ENCODE measurements around the gene DIRAS1.
"Not testable (repeated sequence)": the region's sequence is repeated elsewhere in the genome, so short reads cannot be mapped to it uniquely, and the experiment has no call there.

The DIRAS1 gene

GRCh38 chr19:2703691-2704216, 17.4 kb downstream of the DIRAS1 start:
- DNase-seq: no peak

- DNase-seq: no peak
These were observed 18.1 kb downstream of the DIRAS1 start for GRCh38 chr19:2703077-2703437.

- DNase-seq: no peak
These were observed 18.7 kb downstream of the DIRAS1 start, which contains the start of gene GNG7 for GRCh38 chr19:2702170-2703076. Gene GNG7, minus strand, starts transcription at chr19:2702694. Its CDS starts 182,006 bp downstream, at chr19:2520688.

GRCh38 chr19:2701361-2702169, 19.6 kb downstream of the DIRAS1 start:
- no peak for DNase-seq

- DNase-seq: no peak
These were observed 20.4 kb downstream of the DIRAS1 start for GRCh38 chr19:2700660-2701360.

GRCh38 chr19:2699413-2700140, 21.6 kb downstream of the DIRAS1 start:
- DNase-seq: no peak

- DNase-seq: no peak
These were observed 27.0 kb downstream of the DIRAS1 start for GRCh38 chr19:2694196-2694595.

GRCh38 chr19:2693492-2694160, 27.5 kb downstream of the DIRAS1 start:
- no peak for DNase-seq

GRCh38 chr19:2691951-2692350, 29.2 kb downstream of the DIRAS1 start:
- no peak for DNase-seq

- no peak for DNase-seq
These were observed 30.3 kb downstream of the DIRAS1 start for GRCh38 chr19:2690856-2691255.

- no peak for DNase-seq
These were observed 34.8 kb downstream of the DIRAS1 start for GRCh38 chr19:2686360-2686759.

- no peak for DNase-seq
These were observed 35.9 kb downstream of the DIRAS1 start for GRCh38 chr19:2685204-2685704.

GRCh38 chr19:2683430-2684003, 37.7 kb downstream of the DIRAS1 start:
- no peak for DNase-seq

- no peak for DNase-seq
These were observed 40.4 kb downstream of the DIRAS1 start for GRCh38 chr19:2680808-2681207.

GRCh38 chr19:2679439-2679838, 41.7 kb downstream of the DIRAS1 start:
- no peak for DNase-seq

GRCh38 chr19:2678948-2679347, 42.2 kb downstream of the DIRAS1 start:
- not testable (repeated sequence) for DNase-seq

GRCh38 chr19:2678044-2678671, 43.0 kb downstream of the DIRAS1 start:
- no peak for DNase-seq

GRCh38 chr19:2676823-2677222, 44.3 kb downstream of the DIRAS1 start:
- DNase-seq: no peak

- no peak for DNase-seq
These were observed 45.3 kb downstream of the DIRAS1 start for GRCh38 chr19:2675892-2676291.

- no peak for DNase-seq
These were observed 51.0 kb downstream of the DIRAS1 start for GRCh38 chr19:2670217-2670616.

Measured in DMS79 (cell line).